Colonic mucosa (tissue), 4 donors: ENCODE measurements around the gene NSA2. TPM values are rescaled to one million over a fixed set of nuclear protein-coding genes. Genes with fewer than 3 reads are reported as not detected.

Source experiments
- DNase-seq: peaks from one replicate; pipeline ENCODE4 v3.0.0-alpha.2; 2020
- H3K27ac ChIP-seq: fragments of 200-600 bp; one replicate; pipeline ENCODE4 v1.8.0; 2021
- H3K27me3 ChIP-seq: fragments of 200-600 bp; one replicate; pipeline ENCODE4 v1.8.0; 2021
- H3K36me3 ChIP-seq: fragments of 200-600 bp; one replicate; pipeline ENCODE4 v1.8.0; 2021
- H3K4me1 ChIP-seq: fragments of 200-600 bp; one replicate; pipeline ENCODE4 v1.8.0; 2021; ENCODE audit warnings: mild to moderate bottlenecking
- H3K4me3 ChIP-seq: fragments of 200-600 bp; one replicate; pipeline ENCODE4 v1.8.0; 2021
- H3K9ac ChIP-seq, 2 donors: one replicate each; pipeline ENCODE4 v1.7.0; 2013; ENCODE audit warnings: control low read depth in 2 of 2, low read depth in 2 of 2, low read length in 2 of 2
- H3K9me3 ChIP-seq: fragments of 200-600 bp; one replicate; pipeline ENCODE4 v1.8.0; 2021
- CTCF ChIP-seq: fragments of 200-600 bp; IDR thresholded peaks from one replicate; pipeline ENCODE4 v1.8.0; 2022; ENCODE audit warnings: antibody characterized with exemption, mild to moderate bottlenecking
- intact Hi-C: fragments of 100-400 bp; cut with DNase I; formaldehyde crosslinking; loops from one replicate; pipeline ENCODE4 v1.14.1; 2022
- total RNA-seq, 2 donors: library from RNA; stranded (reverse); fragmentation: NEBNext Ultra II Directional in 1 of 2; extraction: Animal tissue kit (Norgen Biotek cat#: 25700) in 1 of 2; gene quantifications; one replicate each; pipeline ENCODE4 v1.2.1, GENCODE V29; 2021
- donor health status: healthy.
- donor health status: DM: no; HTN: no; CAD: no.
- donor health status: DM: no; HTN: no; CAD: no.

Gene NSA2
- total RNA-seq, 2 donors from 2014 or later = 55.0 to 56.9 TPM

GRCh38 chr5:74765929-74766328 is 1.1 kb upstream of the NSA2 start:
- Histone ChIP-seq H3K36me3 (no peaks in the 10 kb centered on the region), H3K9me3 (no peaks in the 10 kb centered on the region), H3K27ac (no peak overlapping the region), H3K9ac (peak overlapping the region; percentile 92 to 97), H3K4me1 (peaks cover 16% of the 10 kb centered on the region), H3K27me3 (no peaks in the 10 kb centered on the region), H3K4me3 (peak overlapping the region; percentile 96)
- intact Hi-C loops = loop anchor here (5.0 to 10.0 kb wide), 2 partner anchors 71 to 571 kb away; partner anchors contain the start of gene HMGCR
- TF ChIP-seq CTCF = no peak
- DNase-seq = no peak

DNA sequence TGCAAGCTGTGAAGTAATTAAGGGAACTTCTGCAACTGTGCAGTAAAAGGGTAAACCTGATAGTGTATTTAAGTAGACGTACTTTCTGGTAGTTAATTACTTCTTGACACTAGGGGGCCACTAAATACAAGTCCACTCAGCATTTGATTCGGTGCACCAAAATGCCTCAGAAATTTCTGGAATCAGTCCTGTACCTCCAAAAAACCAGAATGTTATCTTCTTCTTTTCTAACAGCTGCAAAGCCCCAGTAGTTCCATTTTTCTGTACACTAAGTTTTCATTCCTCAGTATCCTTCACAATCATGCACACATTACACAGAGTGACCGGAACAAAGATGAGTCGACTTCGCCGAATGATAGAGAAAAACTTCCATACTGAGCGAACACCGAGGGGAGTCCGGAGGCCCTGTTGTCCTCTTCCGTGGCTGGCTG is 616 bp upstream of the NSA2 start:
- H3K4me1 ChIP-seq = peaks cover 16% of the 10 kb centered on the region

GRCh38 chr5:74767579-74767913 is 497 bp downstream of the NSA2 start:
- Histone ChIP-seq H3K27ac (peak overlapping the region; percentile 68), H3K4me3 (peak overlapping the region; percentile 96), H3K27me3 (no peaks in the 10 kb centered on the region), H3K4me1 (peaks cover 16% of the 10 kb centered on the region), H3K9me3 (no peaks in the 10 kb centered on the region), H3K9ac (peak overlapping the region; percentile 62 to 97), H3K36me3 (no peaks in the 10 kb centered on the region)
- TF ChIP-seq CTCF = no peak
- DNase-seq = peak; percentile 53
- intact Hi-C loops = loop anchor here (5.0 to 10.0 kb wide), 2 partner anchors 73 to 570 kb away; partner anchors contain the start of gene HMGCR

More for the DNA sequence above, 616 bp upstream of the NSA2 start:
- H3K27ac ChIP-seq = peak overlapping the region; percentile 68
- H3K4me3 ChIP-seq = peak overlapping the region; percentile 96
- peak; percentile 24 for DNase-seq
- TF ChIP-seq CTCF = peak; percentile 20
- peak overlapping the region; percentile 92 to 97 for H3K9ac ChIP-seq
- H3K36me3 ChIP-seq = no peaks in the 10 kb centered on the region
- no peaks in the 10 kb centered on the region for H3K27me3 ChIP-seq
- H3K9me3 ChIP-seq = no peaks in the 10 kb centered on the region
- intact Hi-C loops = loop anchor here (5.0 to 10.0 kb wide), 2 partner anchors 72 to 571 kb away; partner anchors contain the start of gene HMGCR

- intact Hi-C loops = no loop called here
Observed at GRCh38 chr5:74772359-74772758, 5.3 kb downstream of the NSA2 start.

DNA sequence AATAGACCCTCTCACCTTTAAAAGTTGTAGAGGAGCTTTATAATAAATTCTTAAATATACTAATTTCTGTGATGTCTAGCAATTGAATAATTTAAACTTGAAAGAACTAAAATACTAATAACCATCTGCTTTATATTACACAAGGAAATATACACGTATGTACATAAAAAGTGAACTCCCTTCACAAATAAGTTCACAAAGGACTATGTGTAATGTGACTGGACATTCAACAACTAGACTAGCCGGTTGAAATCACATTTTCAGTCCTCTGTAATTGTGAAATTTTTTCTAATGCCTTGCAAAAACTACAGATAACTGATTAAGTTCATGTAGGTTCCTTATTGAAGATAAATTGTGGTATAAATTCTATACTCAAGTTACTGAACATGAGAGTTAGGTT is 11.6 kb downstream of the NSA2 start:
- H3K36me3 ChIP-seq = no peaks in the 10 kb centered on the region
- no peak overlapping the region for H3K9ac ChIP-seq
- H3K27ac ChIP-seq = no peak overlapping the region
- H3K4me1 ChIP-seq = no peaks in the 10 kb centered on the region
- no peak overlapping the region for H3K4me3 ChIP-seq
- TF ChIP-seq CTCF = no peak
- intact Hi-C loops = no loop called here
- no peaks in the 10 kb centered on the region for H3K9me3 ChIP-seq
- H3K27me3 ChIP-seq = no peaks in the 10 kb centered on the region
- DNase-seq = no peak

More at GRCh38 chr5:74772359-74772758, 5.3 kb downstream of the NSA2 start:
- Histone ChIP-seq H3K27me3 (no peaks in the 10 kb centered on the region), H3K9ac (no peak overlapping the region), H3K36me3 (no peaks in the 10 kb centered on the region), H3K9me3 (no peaks in the 10 kb centered on the region), H3K27ac (no peak overlapping the region), H3K4me1 (peaks cover 6% of the 10 kb centered on the region), H3K4me3 (no peak overlapping the region)
- DNase-seq = no peak
- no peak for TF ChIP-seq CTCF
